HCT116 (cell line): ENCODE data around the gene GPR15. TPM values are rescaled to one million over a fixed set of nuclear protein-coding genes. Genes with fewer than 3 reads are reported as not detected.

Source experiments
- ATAC-seq: fragments of 200-7000 bp; cut with Tn5 transposase; 2 replicates; pipeline ENCODE4 v1.9.1; 2020; ENCODE audit warnings: mild to moderate bottlenecking, moderate library complexity
- BruUV-seq: library from RNA; stranded (reverse); fragments of 400-500 nt; replicated peaks from 2 replicates; lab custom pipeline; 2021; lab: Mats Ljungman, UMichigan
- CTCF ChIA-PET: fragments of 300-600 bp; sonication (Branson Sonifier 250); formaldehyde crosslinking; loops from one replicate; lab custom pipeline; 2021; ENCODE audit warnings: antibody characterized with exemption; lab: Charles Lee
- POLR2A ChIA-PET: fragments of 300-600, 350-600 bp; sonication (Branson Sonifier 250); formaldehyde crosslinking; loops from one replicate; lab custom pipeline; 2021; ENCODE audit warnings: antibody characterized with exemption; lab: Charles Lee
- RAD21 ChIA-PET, 2 experiments: fragments of 300-600 bp; sonication (Branson Sonifier 250); formaldehyde crosslinking; loops; one replicate each; lab custom pipeline; 2023; ENCODE audit warnings: low total read pairs in 2 of 2; ENCODE audit not compliant: uncharacterized antibody in 2 of 2, unreplicated experiment in 2 of 2, low non-redundant PET in 1 of 2; lab: Charles Lee
- DNase-seq: peaks from one replicate; pipeline ENCODE4 v3.0.0-alpha.2; 2010; ENCODE audit warnings: low read depth, low spot score
- H2AFZ ChIP-seq: fragments of 200-600 bp; shearing (Covaris generic), sonication (generic); 2 replicates; pipeline ENCODE4 v1.6.1; 2017; ENCODE audit warnings: low read depth, mixed run types, mixed read lengths, antibody characterized with exemption, low read length; ENCODE audit not compliant: poor library complexity, severe bottlenecking
- H3K27ac ChIP-seq: 2 replicates; pipeline ENCODE4 v1.5.1; 2012; ENCODE audit warnings: low read depth, low read length
- H3K27me3 ChIP-seq: fragments of 200-600 bp; sonication (generic); 2 replicates; pipeline ENCODE4 v1.6.1; 2016; ENCODE audit warnings: mixed run types, low read length, mixed read lengths; ENCODE audit not compliant: insufficient read depth
- H3K36me3 ChIP-seq, 2 experiments: fragments of 200-500 bp in 1 of 2; fragments of 200-600 bp in 1 of 2; sonication (Bioruptor generic) in 1 of 2; sonication (generic) in 1 of 2; 2 replicates each; pipeline versions ENCODE4 v1.5.1 to v1.6.1; 2014 to 2016; ENCODE audit warnings: low read length in 2 of 2, inconsistent platforms in 1 of 2, mixed read lengths in 1 of 2, mixed run types in 1 of 2; ENCODE audit not compliant: insufficient read depth in 2 of 2, control insufficient read depth in 1 of 2
- H3K4me1 ChIP-seq, 2 experiments: fragments of 200-600 bp in 1 of 2; sonication (generic) in 1 of 2; 2 replicates each; pipeline versions ENCODE4 v1.5.1 to v1.6.1; 2012 to 2017; ENCODE audit warnings: low read length in 2 of 2, inconsistent platforms in 1 of 2, mild to moderate bottlenecking in 1 of 2, mixed read lengths in 1 of 2, mixed run types in 1 of 2, moderate library complexity in 1 of 2; ENCODE audit not compliant: insufficient read depth in 2 of 2, control insufficient read depth in 1 of 2
- H3K4me2 ChIP-seq: fragments of 200-600 bp; sonication (generic); 2 replicates; pipeline ENCODE4 v1.6.1; 2017; ENCODE audit warnings: mixed run types, low read length, mixed read lengths
- H3K4me3 ChIP-seq, 2 experiments: fragments of 200-600 bp in 1 of 2; sonication (generic) in 1 of 2; replicated peaks in 1 of 2; 2 replicates each; pipeline ENCODE4 v1.5.1; 2011 to 2016; ENCODE audit warnings: low read length in 2 of 2, control low read depth in 1 of 2, low read depth in 1 of 2, mild to moderate bottlenecking in 1 of 2, mixed read lengths in 1 of 2, mixed run types in 1 of 2
- H3K79me2 ChIP-seq: fragments of 200-600 bp; sonication (generic); 2 replicates; pipeline ENCODE4 v1.6.1; 2017; ENCODE audit warnings: mild to moderate bottlenecking, mixed run types, low read length, moderate library complexity, mixed read lengths; ENCODE audit not compliant: insufficient read depth
- H3K9ac ChIP-seq: fragments of 200-600 bp; sonication (generic); 2 replicates; pipeline ENCODE4 v1.6.1; 2016; ENCODE audit warnings: low read length, mixed read lengths
- H3K9me2 ChIP-seq: fragments of 200-600 bp; sonication (generic), shearing (Covaris generic); 2 replicates; pipeline ENCODE4 v1.6.1; 2017; ENCODE audit warnings: mixed run types, mild to moderate bottlenecking, moderate library complexity; ENCODE audit not compliant: insufficient read depth
- H3K9me3 ChIP-seq, 2 experiments: fragments of 200-500 bp in 1 of 2; fragments of 200-600 bp in 1 of 2; sonication (Bioruptor generic) in 1 of 2; sonication (generic) in 1 of 2; 2 replicates each; pipeline ENCODE4 v1.6.1; 2014 to 2017; ENCODE audit warnings: low read length in 2 of 2, mixed read lengths in 2 of 2, inconsistent platforms in 1 of 2, low read depth in 1 of 2, mild to moderate bottlenecking in 1 of 2, mixed run types in 1 of 2, moderate library complexity in 1 of 2; ENCODE audit not compliant: control insufficient read depth in 1 of 2, insufficient read depth in 1 of 2
- H4K20me1 ChIP-seq: fragments of 200-600 bp; sonication (generic), shearing (Covaris generic); 2 replicates; pipeline ENCODE4 v1.6.1; 2017; ENCODE audit warnings: mixed run types, mild to moderate bottlenecking, moderate library complexity; ENCODE audit not compliant: insufficient read depth
- ATF3 ChIP-seq: IDR thresholded peaks from 2 replicates; pipeline ENCODE4 v1.6.1; 2012
- CBX3 ChIP-seq: IDR thresholded peaks from 2 replicates; pipeline ENCODE4 v1.6.1; 2012; ENCODE audit warnings: low read depth
- CEBPB ChIP-seq: IDR thresholded peaks from 2 replicates; pipeline ENCODE4 v1.6.1; 2012; ENCODE audit warnings: low read depth
- CTCF ChIP-seq, 3 experiments: fragments of 200-600 bp in 1 of 3; sonication (generic) in 1 of 3; IDR thresholded peaks in 2 of 3; conservative IDR thresholded peaks in 1 of 3; 2 replicates each; pipeline ENCODE4 v1.5.1; 2012 to 2017; ENCODE audit warnings: low read depth in 2 of 3, low read length in 2 of 3, antibody characterized with exemption in 1 of 3, borderline replicate concordance in 1 of 3, control low read depth in 1 of 3, mild to moderate bottlenecking in 1 of 3, mixed read lengths in 1 of 3, mixed run types in 1 of 3, moderate library complexity in 1 of 3; ENCODE audit not compliant: insufficient read depth in 1 of 3
- EGR1 ChIP-seq: IDR thresholded peaks from 2 replicates; pipeline ENCODE4 v1.6.1; 2012; ENCODE audit warnings: low read depth
- ELF1 ChIP-seq: IDR thresholded peaks from 2 replicates; pipeline ENCODE4 v1.6.1; 2012; ENCODE audit warnings: low read depth, borderline replicate concordance
- EZH2 ChIP-seq: fragments of 200-600 bp; sonication (generic); IDR thresholded peaks from 2 replicates; pipeline ENCODE4 v1.6.1; 2017; ENCODE audit warnings: antibody characterized with exemption, mixed run types
- EZH2phosphoT487 ChIP-seq: fragments of 200-600 bp; IDR thresholded peaks from 2 replicates; pipeline ENCODE4 v1.6.1; 2018; ENCODE audit warnings: antibody characterized with exemption, borderline replicate concordance
- FOSL1 ChIP-seq: IDR thresholded peaks from 2 replicates; pipeline ENCODE4 v1.6.1; 2012; ENCODE audit warnings: low read depth
- JUND ChIP-seq: IDR thresholded peaks from 2 replicates; pipeline ENCODE4 v1.6.1; 2012
- MAX ChIP-seq: IDR thresholded peaks from 2 replicates; pipeline ENCODE4 v1.6.1; 2012
- POLR2A ChIP-seq: IDR thresholded peaks from 2 replicates; pipeline ENCODE4 v1.7.0; 2011; ENCODE audit warnings: borderline replicate concordance; ENCODE audit not compliant: insufficient read depth, insufficient read length; ENCODE audit errors: extremely low read depth
- POLR2AphosphoS5 ChIP-seq: IDR thresholded peaks from 2 replicates; pipeline ENCODE4 v1.6.1; 2011; ENCODE audit warnings: mild to moderate bottlenecking, low read depth, low read length, moderate library complexity
- RAD21 ChIP-seq: IDR thresholded peaks from 2 replicates; pipeline ENCODE4 v1.6.1; 2012; ENCODE audit warnings: low read depth, mild to moderate bottlenecking
- REST ChIP-seq: IDR thresholded peaks from 2 replicates; pipeline ENCODE4 v1.6.1; 2012; ENCODE audit warnings: low read depth
- SIN3A ChIP-seq: IDR thresholded peaks from 2 replicates; pipeline ENCODE4 v1.6.1; 2012; ENCODE audit warnings: low read depth
- SRF ChIP-seq: IDR thresholded peaks from 2 replicates; pipeline ENCODE4 v1.6.1; 2012; ENCODE audit warnings: low read depth
- YY1 ChIP-seq: IDR thresholded peaks from 2 replicates; pipeline ENCODE4 v1.6.1; 2011; ENCODE audit warnings: low read length, low read depth, moderate library complexity, mild to moderate bottlenecking; ENCODE audit not compliant: insufficient replicate concordance; ENCODE audit errors: extremely low read depth
- ZBTB33 ChIP-seq: IDR thresholded peaks from 2 replicates; pipeline ENCODE4 v1.6.1; 2011; ENCODE audit warnings: mild to moderate bottlenecking, low read length, moderate library complexity; ENCODE audit not compliant: insufficient replicate concordance; ENCODE audit errors: extremely low read depth
- ZFX ChIP-seq: fragments of 450-650 bp; IDR thresholded peaks from 2 replicates; pipeline ENCODE4 v1.6.1; 2017
- ZNF274 ChIP-seq: fragments of 200-500 bp; sonication (Bioruptor generic); IDR thresholded peaks from 2 replicates; pipeline ENCODE4 v1.6.1; 2014; ENCODE audit warnings: mild to moderate bottlenecking, low read depth, low read length, inconsistent platforms
- intact Hi-C: fragments of 100-400 bp; cut with micrococcal nuclease; formaldehyde crosslinking; loops from 2 replicates; pipeline ENCODE4 v1.10.0; 2022
- total RNA-seq: library from RNA; stranded (reverse); gene quantifications from one replicate; pipeline ENCODE4 v1.2.1, GENCODE V29; 2021; ENCODE audit not compliant: unreplicated experiment

GPR15 gene
- total RNA-seq, 1 experiment from 2014 or later, result 1.1 TPM

- H2AFZ ChIP-seq, result no peak overlapping the region
- no peaks in the 10 kb centered on the region for H3K9me2 ChIP-seq
- H4K20me1 ChIP-seq, result no peaks in the 10 kb centered on the region
- ChIA-PET POLR2A (interaction anchor here (0.7 to 3.7 kb wide), 15 partner anchors 9 to 426 kb away, joined by 3 to 19 read pairs (median 4); partner anchors contain the start of gene CLDND1), CTCF (interaction anchor here (0.8 kb wide), 1 partner anchor 39 kb away, joined by 3 read pairs; the partner anchor contains the start of gene CPOX), RAD21 (no interaction called here)
- peak overlapping the region; percentile 71 for H3K9ac ChIP-seq
- peaks cover 47% of the 10 kb centered on the region for H3K79me2 ChIP-seq
- peak overlapping the region; percentile 98 for H3K27ac ChIP-seq
- DNase-seq, result peak; percentile 91
- peaks cover 66 to 83% of the 10 kb centered on the region in 2 experiments for H3K4me1 ChIP-seq
- H3K4me2 ChIP-seq, result peak overlapping the region; percentile 60
- H3K36me3 ChIP-seq, result no peaks in the 10 kb centered on the region
- H3K4me3 ChIP-seq, result peak overlapping the region; percentile 12 to 40
- H3K9me3 ChIP-seq, result no peaks in the 10 kb centered on the region
- intact Hi-C loops, result no loop called here
- peak; percentile 48 for ATAC-seq
- H3K27me3 ChIP-seq, result no peaks in the 10 kb centered on the region
- no TSS peak for BruUV-seq
- TF ChIP-seq CTCF (IDR thresholded peaks at IDR 0.05 in 2 of 3, conservative IDR thresholded peaks at IDR 0.05 in 1 of 3; ENCODE audit: borderline replicate concordance in 1 of 3, insufficient read depth in 1 of 3, low read depth in 2 of 3, low read length in 2 of 3) (no peak), POLR2AphosphoS5 (peak; percentile 55; the same call in 1 of the 2 replicates), CBX3 (no peak), EGR1 (0 out of 2 replicates have a peak, but pooled peaks have one; percentile 33), EZH2phosphoT487 (no peak), ATF3 (0 out of 2 replicates have a peak, but pooled peaks have one; percentile 12), SRF (no peak; the same call in 1 of the 2 replicates), MAX (no peak; the same call in 1 of the 2 replicates), RAD21 (peak; percentile 35; the same call in 1 of the 2 replicates), ZBTB33 (no peak), ELF1 (no peak), FOSL1 (peak; percentile 88), EZH2 (no peak), YY1 (peak; percentile 41), JUND (peak; percentile 90), REST (no peak), ZFX (no peak), SIN3A (no peak), ZNF274 (no peak), POLR2A (no peak), CEBPB (peak; percentile 64; the same call in 1 of the 2 replicates)
Measured at GRCh38 chr3:98555025-98555379, 23.2 kb downstream of the GPR15 start.
